Epithelial cell of proximal tubule (primary cell): ENCODE measurements around the gene SASS6. TPM values are rescaled to one million over a fixed set of nuclear protein-coding genes. Genes with fewer than 3 reads are reported as not detected.

ENCODE experiments used
- DNase-seq: peaks from one replicate; pipeline ENCODE4 v3.0.0-alpha.2; 2011; ENCODE audit warnings: low read depth
- H3K4me3 ChIP-seq: 2 replicates; pipeline ENCODE4 v1.5.1; 2011; ENCODE audit warnings: low read depth, mild to moderate bottlenecking, low read length
- CTCF ChIP-seq: conservative IDR thresholded peaks from 2 replicates; pipeline ENCODE4 v1.5.1; 2012; ENCODE audit warnings: low read depth, mild to moderate bottlenecking, low read length
- total RNA-seq: library from RNA; depleted of rRNA; stranded (reverse); fragments of >200 nt; gene quantifications from 2 replicates; pipeline ENCODE4 v1.2.3, GENCODE V29; 2015

The SASS6 gene
- total RNA-seq, 1 donor from 2014 or later: 8.2 TPM

GRCh38 chr1:100038660-100039287, 94.0 kb downstream of the SASS6 start:
- no peak for TF ChIP-seq CTCF
- no peak for DNase-seq
- peak overlapping the region; percentile 93 for H3K4me3 ChIP-seq

GRCh38 chr1:100037927-100038659, 94.6 kb downstream of the SASS6 start:
- no peak for TF ChIP-seq CTCF
- no peak for DNase-seq
- peak overlapping the region; percentile 93 for H3K4me3 ChIP-seq

- no peak for TF ChIP-seq CTCF
- H3K4me3 ChIP-seq: peak overlapping the region; percentile 93
- no peak for DNase-seq
These were observed 95.1 kb downstream of the SASS6 start for GRCh38 chr1:100037656-100037926.

DNA sequence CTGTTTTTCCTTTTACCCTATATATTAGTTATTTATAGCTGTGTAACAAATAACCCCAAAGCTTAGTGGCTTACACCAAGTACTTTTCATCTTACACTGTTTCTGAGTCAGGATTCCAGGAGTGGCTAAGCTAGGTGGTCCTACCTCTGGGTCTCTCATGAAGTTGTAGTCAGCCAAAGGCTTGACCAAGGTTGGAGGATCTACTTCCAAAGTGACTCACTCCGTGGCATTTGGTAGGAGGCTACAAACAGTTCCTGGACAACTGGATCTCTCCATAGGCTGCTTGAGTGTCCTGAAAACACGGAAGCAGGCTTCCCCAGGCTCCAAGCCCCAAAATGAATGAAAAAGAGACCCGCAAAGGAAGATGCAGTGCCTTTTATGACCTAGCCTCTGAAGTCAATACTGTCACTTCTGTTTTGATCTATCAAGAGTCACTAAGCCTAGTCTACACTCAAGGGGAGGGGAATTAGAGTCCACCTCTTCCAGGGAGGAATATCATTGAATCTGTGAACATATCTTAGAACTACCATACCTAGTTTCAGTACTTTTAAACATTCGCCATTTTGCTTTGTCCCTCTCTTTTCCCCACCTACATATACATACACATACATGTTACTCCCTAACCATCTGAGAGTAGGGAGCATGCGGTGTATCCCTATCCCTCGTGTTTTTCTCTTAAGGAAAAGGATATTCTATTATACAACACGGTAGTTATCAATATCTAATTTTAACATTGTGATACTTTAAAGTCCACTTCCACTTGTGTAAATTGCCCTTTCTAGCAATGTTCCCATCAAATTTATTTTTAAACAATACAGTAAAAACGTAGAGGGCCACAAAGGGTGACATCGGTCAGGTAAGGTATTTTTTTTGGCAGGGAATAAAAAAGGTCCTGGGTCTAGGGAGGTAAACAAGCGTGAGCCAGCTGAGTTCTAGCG, 95.7 kb downstream of the SASS6 start:
- peak overlapping the region; percentile 93 for H3K4me3 ChIP-seq
- no peak for TF ChIP-seq CTCF
- DNase-seq: no peak

- TF ChIP-seq CTCF: no peak
- DNase-seq: no peak
- H3K4me3 ChIP-seq: no peak overlapping the region
These were observed 97.5 kb downstream of the SASS6 start for GRCh38 chr1:100035214-100035613.

DNA sequence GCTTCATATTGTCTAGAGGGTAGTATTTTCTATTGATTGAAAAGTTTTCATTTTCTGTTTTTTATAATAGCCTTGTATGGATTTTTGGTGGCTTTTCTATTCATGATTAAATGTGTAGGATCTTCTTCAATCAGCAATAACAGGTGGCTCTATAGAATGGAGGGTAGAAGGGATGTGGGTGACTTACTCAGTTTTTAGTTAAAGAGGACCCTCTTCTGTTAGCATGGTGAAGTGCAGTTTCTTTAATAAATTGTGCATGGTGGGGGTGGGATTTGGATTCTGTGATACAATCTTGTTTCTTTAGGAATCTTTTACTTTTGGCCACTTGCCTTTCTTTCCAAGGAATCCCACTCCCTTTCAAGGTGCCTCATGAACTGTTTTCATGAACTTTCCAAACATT, 98.3 kb downstream of the SASS6 start:
- no peak for DNase-seq
- no peak overlapping the region for H3K4me3 ChIP-seq
- TF ChIP-seq CTCF: peak; percentile 57

Other genes starting within 250 kb of the SASS6 start
- gene SLC35A3, start 162.9 kb downstream of the SASS6 start, total RNA-seq: 12.9 and 14.8 TPM in 2 replicates
- 6.7 and 19.0 TPM in 2 replicates for gene TRMT13, start 233 bp upstream of the SASS6 start, total RNA-seq
- 0.07 TPM in 1 of 2 replicates, not detected in the other for gene LRRC39, start 45.3 kb upstream of the SASS6 start, total RNA-seq
- gene DBT, start 116.9 kb upstream of the SASS6 start, total RNA-seq: 2.8 and 3.6 TPM in 2 replicates
- 32.5 and 40.4 TPM in 2 replicates for gene RTCA, start 133.3 kb upstream of the SASS6 start, total RNA-seq
- gene CDC14A, start 219.6 kb upstream of the SASS6 start, total RNA-seq: 4.9 and 7.4 TPM in 2 replicates